Measurements from ENCODE around the gene CHD1. TPM values are rescaled to one million over a fixed set of nuclear protein-coding genes. Genes with fewer than 3 reads are reported as not detected.

The CHD1 gene
- total RNA-seq, 2 donors from 2014 or later, result 38.5 to 52.9 TPM

DNA sequence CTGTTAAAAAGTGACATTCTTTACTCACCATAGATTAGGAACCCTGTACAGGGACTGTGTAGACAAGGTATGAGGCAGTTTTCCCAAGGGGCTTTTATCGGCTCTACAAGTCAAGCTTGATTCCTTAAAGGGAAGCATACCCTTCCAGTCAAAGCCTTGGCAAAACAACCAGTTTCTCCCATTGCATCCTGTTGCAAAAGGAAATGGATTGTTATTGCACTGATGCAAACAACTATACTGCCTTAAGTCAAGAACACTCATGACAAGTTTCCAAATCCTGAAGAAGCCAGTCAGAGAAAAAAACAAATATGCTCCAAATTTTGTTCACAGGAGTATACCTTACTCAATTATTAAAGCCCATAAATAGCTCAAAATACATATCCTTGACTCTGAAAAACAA, 87.9 kb downstream of the CHD1 start:
- H3K36me3 ChIP-seq, result no peaks in the 10 kb centered on the region
- peaks cover 3% of the 10 kb centered on the region for H3K4me1 ChIP-seq (replicated peaks)
- no peaks in the 10 kb centered on the region for H3K27me3 ChIP-seq (replicated peaks; ENCODE audit: insufficient read depth)
- no peaks in the 10 kb centered on the region for H3K9me3 ChIP-seq
- H3K4me3 ChIP-seq, result no peak overlapping the region
- H3K27ac ChIP-seq, result no peak overlapping the region
- no peak for DNase-seq (ENCODE audit: low spot score)
- intact Hi-C loops (cut with DNase I), result no loop called here
- peak; percentile 28 for TF ChIP-seq POLR2AphosphoS5 (IDR thresholded peaks at IDR 0.05)
- TF ChIP-seq, protein P1, sequence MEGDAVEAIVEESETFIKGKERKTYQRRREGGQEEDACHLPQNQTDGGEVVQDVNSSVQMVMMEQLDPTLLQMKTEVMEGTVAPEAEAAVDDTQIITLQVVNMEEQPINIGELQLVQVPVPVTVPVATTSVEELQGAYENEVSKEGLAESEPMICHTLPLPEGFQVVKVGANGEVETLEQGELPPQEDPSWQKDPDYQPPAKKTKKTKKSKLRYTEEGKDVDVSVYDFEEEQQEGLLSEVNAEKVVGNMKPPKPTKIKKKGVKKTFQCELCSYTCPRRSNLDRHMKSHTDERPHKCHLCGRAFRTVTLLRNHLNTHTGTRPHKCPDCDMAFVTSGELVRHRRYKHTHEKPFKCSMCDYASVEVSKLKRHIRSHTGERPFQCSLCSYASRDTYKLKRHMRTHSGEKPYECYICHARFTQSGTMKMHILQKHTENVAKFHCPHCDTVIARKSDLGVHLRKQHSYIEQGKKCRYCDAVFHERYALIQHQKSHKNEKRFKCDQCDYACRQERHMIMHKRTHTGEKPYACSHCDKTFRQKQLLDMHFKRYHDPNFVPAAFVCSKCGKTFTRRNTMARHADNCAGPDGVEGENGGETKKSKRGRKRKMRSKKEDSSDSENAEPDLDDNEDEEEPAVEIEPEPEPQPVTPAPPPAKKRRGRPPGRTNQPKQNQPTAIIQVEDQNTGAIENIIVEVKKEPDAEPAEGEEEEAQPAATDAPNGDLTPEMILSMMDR (IDR thresholded peaks at IDR 0.05), result no peak
- 64% methylated on average over 1 of the region's 1 CpG for WGBS

DNA sequence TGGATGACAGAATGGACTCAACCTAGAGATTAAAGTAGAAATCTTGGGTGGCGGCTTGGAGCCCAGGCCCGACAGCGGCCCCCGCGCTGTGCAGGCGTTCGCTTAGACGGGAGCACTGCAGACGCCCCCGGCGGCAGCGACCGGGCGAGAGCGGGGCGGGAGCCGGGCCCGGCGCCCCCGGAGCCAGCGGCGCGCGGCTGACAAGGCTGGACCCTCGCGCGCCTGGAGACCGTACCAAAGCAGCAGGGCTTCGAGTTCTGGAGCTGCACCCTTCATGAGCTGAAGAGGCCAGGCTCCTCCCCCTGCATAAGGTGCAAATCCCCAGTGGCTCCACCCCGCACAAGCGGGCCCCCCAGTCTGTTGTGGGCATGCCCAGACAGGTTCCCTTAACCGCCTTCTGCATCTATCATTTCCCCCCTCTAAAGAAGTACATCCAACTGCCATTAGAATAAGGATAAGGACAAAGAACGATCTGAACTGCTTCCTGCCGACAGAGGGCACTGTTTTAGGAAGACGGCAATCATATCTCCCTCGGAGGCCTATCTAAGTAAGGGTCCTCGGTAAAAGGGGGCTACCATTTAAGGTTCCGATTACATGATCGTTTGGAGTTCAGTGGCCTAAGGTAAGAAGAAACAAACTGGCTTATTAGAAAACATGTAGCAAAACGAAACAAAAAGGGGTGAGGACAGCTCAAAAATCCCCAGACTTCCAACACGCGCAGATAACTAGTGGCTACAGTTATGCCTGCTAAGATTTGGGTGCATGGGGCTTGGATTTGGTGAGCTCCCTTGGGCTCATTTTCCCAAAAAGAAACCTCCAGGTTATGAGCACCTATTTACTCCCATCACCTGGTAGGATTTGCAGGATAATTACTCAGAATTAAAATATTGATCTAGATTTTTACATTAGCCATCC, 89.1 kb downstream of the CHD1 start:
- Histone ChIP-seq H3K27me3 (replicated peaks; ENCODE audit: insufficient read depth) (no peaks in the 10 kb centered on the region), H3K36me3 (no peaks in the 10 kb centered on the region), H3K27ac (no peak overlapping the region), H3K9me3 (no peaks in the 10 kb centered on the region), H3K4me3 (no peak overlapping the region), H3K4me1 (replicated peaks) (peaks cover 3% of the 10 kb centered on the region)
- 76% methylated on average over 42 of the region's 42 CpGs for WGBS
- TF ChIP-seq POLR2A (IDR thresholded peaks at IDR 0.05) (no peak), POLR2AphosphoS5 (IDR thresholded peaks at IDR 0.05) (no peak)
- TF ChIP-seq, protein P1 (IDR thresholded peaks at IDR 0.05), result no peak
- DNase-seq (ENCODE audit: low spot score), result no peak
- intact Hi-C loops (cut with DNase I), result no loop called here

DNA sequence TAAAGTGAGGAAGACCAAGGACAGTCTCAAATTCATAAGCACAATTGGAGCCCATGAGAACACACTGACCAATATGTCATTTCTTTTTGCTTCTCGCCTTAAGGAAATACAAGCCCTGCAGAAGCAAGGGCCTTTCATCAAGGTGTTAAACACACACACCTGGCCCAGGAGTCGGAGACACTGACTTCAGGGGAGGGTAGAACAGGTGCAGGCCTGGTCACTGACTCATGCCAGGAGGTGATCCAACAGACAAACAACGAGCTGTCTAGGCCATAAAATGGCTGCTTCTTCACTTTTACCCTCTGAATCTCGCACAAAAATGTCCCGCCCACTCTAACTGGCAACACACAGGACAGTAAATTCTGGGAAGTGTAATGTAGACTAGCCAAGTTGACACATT, 92.6 kb downstream of the CHD1 start:
- Histone ChIP-seq H3K27ac (no peak overlapping the region), H3K36me3 (no peaks in the 10 kb centered on the region), H3K9me3 (no peaks in the 10 kb centered on the region), H3K27me3 (replicated peaks; ENCODE audit: insufficient read depth) (no peaks in the 10 kb centered on the region), H3K4me3 (no peak overlapping the region), H3K4me1 (replicated peaks) (no peaks in the 10 kb centered on the region)
- WGBS, result 40% methylated on average over 5 of the region's 5 CpGs
- intact Hi-C loops (cut with DNase I), result no loop called here
- no peak for DNase-seq (ENCODE audit: low spot score)
- peak; percentile 35 for TF ChIP-seq POLR2AphosphoS5 (IDR thresholded peaks at IDR 0.05)
- TF ChIP-seq, protein P1 (IDR thresholded peaks at IDR 0.05), result no peak

DNA sequence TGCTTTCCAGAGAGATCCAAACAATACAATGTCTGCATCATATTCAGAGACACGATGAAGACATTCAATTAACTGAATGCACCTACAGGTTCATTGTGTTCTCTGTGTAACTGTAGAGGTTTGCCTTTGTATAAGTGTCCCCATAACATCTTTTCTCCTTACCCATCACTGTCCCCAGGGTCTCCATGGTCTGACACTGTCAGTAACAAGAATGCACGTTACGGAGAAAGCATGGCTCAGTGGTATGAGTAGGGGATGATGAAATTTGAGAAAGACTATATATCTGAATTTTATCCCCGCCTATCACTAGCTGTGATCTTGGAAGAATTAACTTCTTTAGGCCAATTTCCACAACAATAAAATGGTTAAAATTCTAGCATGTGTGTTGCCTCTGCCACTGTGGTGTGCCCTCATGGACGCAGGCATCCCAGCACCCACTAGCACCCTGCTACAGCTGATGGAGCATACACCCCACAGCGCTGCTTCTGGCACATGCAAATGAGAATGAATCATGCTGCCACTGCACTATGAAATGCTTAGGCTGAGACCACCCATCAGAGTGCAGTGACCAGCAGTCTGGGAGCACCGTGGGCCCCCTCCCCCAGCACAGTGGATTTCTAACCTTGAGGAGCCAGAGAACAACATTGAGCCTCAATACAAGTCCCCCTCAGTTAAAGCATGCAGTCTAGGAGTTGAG, 101.1 kb downstream of the CHD1 start:
- Histone ChIP-seq H3K4me1 (replicated peaks) (no peaks in the 10 kb centered on the region), H3K4me3 (no peak overlapping the region), H3K9me3 (no peaks in the 10 kb centered on the region), H3K27ac (no peak overlapping the region), H3K27me3 (replicated peaks; ENCODE audit: insufficient read depth) (no peaks in the 10 kb centered on the region), H3K36me3 (no peaks in the 10 kb centered on the region)
- intact Hi-C loops (cut with DNase I), result loop anchor here (5.0 kb wide), 1 partner anchor 1595 kb away; no protein-coding TSS in a partner anchor
- no peak for DNase-seq (ENCODE audit: low spot score)
- 72% methylated on average over 7 of the region's 7 CpGs for WGBS
- TF ChIP-seq, protein P1 (IDR thresholded peaks at IDR 0.05), result no peak
- TF ChIP-seq POLR2AphosphoS5 (IDR thresholded peaks at IDR 0.05) (no peak), POLR2A (IDR thresholded peaks at IDR 0.05) (no peak)

Data from prostate gland (tissue), 2 donors.